HG03025 (cell line): ENCODE results near the gene CA4.
"Not testable (repeated sequence)": the region's sequence is repeated elsewhere in the genome, so short reads cannot be mapped to it uniquely, and the experiment has no call there.

Experiments
- ATAC-seq: cut with Tn5 transposase; IDR thresholded peaks from one replicate; pipeline ENCODE4 v1.9.1; 2021; ENCODE audit warnings: mild to moderate bottlenecking, moderate library complexity; ENCODE audit not compliant: unreplicated experiment, low FRiP score

CA4 gene

GRCh38 chr17:60170835-60171752, 21.3 kb downstream of the CA4 start:
- no peak for ATAC-seq

- no peak for ATAC-seq
Measured at GRCh38 chr17:60171753-60172079, 21.9 kb downstream of the CA4 start.

GRCh38 chr17:60173304-60173819, 23.6 kb downstream of the CA4 start:
- no peak for ATAC-seq

DNA sequence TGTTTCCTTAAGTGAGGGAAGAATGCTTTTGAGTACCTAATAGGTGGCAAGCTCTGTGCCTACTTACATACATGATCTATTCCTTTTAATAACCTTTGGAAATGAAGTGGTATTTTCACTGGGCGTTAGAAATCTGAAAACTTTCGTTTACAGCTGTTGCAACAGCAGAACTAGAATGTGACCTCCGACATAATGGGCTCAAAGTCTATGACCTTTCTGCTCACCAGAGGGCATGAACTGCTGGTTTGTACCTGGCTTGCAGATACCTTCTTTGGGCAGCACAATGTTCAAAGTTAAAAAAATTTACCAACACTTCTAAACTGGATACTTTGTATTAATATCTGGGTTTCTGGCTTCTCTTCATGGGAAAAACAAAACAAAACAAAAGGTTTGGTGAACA, 24.3 kb downstream of the CA4 start:
- ATAC-seq: no peak

DNA sequence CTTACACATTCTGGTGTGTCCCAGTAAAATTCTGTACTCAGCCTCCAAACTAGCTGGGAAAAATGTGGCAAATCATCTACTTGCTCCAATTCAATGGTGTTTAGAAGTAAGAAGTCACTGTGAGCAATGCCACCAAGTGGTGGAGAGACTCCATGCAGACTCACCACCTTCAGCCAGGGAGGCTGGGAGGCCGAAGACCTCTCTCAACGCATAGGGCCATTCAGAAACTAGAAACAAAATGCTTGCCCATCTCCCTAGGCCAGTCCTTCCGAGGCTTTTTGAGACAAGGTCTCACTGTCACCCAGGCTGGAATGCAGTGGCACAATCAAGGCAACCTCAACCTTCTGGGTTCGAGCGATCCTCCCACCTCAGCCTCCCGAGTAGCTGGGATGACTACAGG, 25.0 kb downstream of the CA4 start:
- not testable (repeated sequence) for ATAC-seq

DNA sequence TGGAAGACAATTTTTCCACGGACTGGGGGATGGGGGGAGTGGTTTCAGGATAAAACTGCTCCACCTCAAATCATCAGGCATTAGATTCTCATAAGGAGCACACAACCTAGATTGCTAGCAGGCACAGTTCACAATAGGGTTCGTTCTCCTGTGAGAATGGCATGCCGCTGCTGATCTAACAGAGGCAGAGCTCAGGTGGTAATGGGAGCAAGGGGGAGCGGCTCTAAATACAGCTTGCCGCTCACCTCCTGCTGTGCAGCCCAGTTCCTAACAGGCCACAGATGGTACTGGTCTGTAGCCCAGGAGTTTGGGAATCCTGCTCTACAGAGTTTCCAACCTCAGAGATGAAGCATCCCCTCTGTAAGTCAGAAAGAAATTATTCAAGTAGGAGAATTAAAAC, 27.0 kb downstream of the CA4 start:
- ATAC-seq: not testable (repeated sequence)

DNA sequence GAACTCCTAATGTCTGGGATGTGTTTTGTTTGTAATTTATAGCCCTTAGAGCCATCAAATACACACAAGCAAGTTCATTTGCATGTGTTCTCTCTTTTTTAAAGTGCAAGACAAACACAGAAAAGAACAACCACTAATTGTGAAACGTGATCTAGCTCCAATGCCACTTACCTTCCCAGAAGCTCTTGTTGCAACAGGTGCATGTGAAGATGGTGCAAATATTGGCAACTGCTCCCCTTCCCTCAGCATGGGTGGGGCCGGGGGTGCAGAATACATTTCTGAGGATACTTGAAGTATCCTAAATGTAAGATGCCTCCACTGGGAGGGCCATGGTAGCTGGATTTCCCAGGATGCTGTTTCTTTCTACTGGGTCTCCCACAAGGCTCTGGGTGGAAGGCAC, 28.4 kb downstream of the CA4 start:
- ATAC-seq: not testable (repeated sequence)

DNA sequence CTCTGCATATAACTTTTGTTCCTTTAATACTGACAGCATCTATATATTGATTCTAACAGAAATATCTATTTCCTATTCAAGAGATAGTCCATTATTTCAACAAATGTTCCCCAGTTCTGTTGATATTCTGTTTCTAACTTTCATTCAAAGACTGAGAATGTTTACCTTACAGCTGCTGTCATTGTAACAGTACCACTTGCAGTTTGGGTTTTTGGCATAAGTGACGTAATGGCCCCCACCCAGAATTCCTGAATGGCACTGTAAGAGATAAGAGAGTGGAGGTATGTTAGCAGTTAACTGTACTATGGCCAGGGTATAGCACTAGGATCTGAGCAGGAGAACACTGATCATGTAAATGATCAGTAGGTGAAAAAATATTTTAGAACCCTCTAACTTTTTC, 30.6 kb downstream of the CA4 start:
- ATAC-seq: not testable (repeated sequence)

DNA sequence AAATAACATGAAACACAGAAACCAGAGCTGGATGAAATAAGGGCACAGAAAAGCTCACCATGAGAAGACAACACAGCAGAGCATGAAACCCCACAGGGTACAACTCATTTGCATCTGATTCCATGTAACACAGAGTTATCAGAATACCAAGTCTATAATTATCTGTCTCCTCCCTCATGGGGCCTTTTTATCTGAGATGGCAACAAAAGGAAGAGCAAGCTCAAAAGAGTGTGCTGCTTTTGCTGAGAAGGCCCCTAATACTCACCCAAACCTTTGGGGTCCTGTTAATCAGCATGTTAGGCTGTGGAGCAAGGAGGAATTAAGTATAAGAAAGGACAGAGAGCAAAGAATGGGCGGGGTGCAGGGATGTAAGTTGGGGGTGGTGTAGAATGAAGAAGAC, 36.6 kb downstream of the CA4 start:
- not testable (repeated sequence) for ATAC-seq

GRCh38 chr17:60186846-60187745, 37.3 kb downstream of the CA4 start:
- ATAC-seq: not testable (repeated sequence)

DNA sequence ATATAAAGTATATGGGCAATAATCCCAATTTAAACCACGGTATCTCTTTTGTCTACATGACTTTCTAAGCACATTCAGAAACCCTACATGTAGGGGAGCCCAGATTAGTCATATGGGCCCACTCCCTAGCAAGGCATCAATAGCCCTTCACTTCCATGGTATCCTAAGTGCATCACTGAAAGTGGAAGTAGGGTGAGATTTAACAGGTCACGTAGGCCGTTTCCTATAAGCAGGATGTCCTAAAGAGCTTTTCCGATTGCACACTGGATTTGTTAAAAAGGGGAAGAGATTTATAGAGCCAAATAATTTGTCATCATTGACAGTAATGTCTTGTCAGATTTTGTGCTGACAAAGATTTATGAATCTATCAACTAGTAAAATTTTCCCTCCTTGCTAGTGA, 39.0 kb downstream of the CA4 start:
- no peak for ATAC-seq

DNA sequence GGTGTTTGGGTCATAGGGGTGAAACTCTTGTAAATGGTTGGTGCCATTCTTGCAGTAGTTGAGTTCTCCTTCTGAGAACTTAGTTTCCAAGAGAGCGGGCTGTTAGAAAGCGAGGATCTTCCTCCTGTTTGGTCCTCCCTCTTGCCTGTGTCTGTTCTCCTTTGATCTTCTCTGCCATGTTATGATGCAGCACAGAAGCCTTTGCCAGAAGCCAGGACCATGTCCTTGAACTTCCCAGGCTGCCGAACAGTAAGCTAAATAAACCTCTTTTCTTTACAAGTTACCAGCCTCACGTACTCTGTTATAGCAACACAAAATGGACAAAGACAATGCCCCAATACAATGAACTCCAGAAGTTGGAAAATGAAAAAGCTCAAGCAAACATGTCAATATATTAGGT, 40.3 kb downstream of the CA4 start:
- ATAC-seq: not testable (repeated sequence)

DNA sequence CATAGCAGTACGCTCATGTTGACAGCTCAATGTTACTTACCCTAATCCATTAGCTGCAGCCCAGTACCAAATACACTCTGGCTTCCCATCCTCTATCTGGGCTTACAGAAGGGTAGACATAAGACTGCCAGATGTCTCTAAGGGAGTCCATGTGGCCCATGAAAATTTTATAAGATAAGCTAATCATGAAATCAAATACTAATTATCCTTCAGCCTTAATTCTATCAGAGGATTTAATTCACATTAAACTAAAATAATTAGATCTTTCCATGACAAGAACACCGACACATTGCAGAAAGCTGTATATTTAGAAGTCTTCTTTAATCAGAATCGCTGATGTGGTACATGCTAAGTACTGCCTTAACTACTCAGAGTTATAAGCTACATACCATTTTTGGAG, 43.3 kb downstream of the CA4 start:
- not testable (repeated sequence) for ATAC-seq

GRCh38 chr17:60193482-60193881, 43.7 kb downstream of the CA4 start:
- no peak for ATAC-seq

DNA sequence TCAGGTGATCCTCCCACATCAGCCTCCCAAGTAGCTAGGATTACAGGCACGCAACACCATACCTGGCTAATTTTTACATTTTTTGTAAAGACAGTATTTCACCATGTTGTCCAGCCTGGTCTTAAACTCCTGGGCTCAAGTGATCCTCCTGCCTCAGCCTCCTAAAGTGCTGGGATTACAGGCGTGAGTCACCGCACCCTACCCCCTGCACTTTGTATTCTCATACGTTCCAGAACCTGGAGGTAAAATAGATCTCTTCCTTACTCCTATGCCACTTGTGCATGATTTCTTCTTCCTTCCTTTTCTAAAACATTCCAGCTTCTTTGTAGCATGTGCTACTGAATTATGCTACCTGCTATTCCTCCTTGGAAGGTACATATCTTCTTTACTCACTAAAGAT, 44.4 kb downstream of the CA4 start:
- ATAC-seq: not testable (repeated sequence)

DNA sequence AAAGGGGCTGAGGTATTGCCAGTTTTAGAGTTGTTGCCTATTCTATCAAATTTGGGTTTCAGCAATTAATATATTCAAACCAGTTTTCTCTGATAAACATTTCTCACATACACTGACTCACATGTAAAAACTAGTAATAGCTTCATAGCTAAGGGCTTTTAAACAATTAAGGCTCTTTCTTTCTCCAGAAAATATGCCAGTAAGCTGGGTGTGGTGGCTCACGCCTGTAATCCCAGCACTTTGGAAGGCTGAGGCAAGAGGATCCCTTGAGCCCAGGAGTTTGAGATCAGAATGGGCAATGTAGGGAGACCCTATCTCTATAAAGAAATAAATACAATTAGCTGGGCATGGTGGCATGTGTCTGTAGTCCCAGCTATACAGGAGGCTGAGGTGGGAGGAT, 48.9 kb downstream of the CA4 start:
- ATAC-seq: not testable (repeated sequence)

- not testable (repeated sequence) for ATAC-seq
Measured at GRCh38 chr17:60205782-60206181, 56.0 kb downstream of the CA4 start.

GRCh38 chr17:60208302-60208701, 58.5 kb downstream of the CA4 start:
- ATAC-seq: not testable (repeated sequence)
